IPS-20b (cell line): ENCODE measurements around the gene TP73.

Source experiments
- H3K27ac ChIP-seq: one replicate; pipeline ENCODE4 v1.5.1; 2013; ENCODE audit warnings: low read length
- H3K27me3 ChIP-seq: 2 replicates; pipeline ENCODE4 v1.6.1; 2013; ENCODE audit warnings: mild to moderate bottlenecking, low read length, inconsistent platforms; ENCODE audit not compliant: insufficient read depth
- H3K36me3 ChIP-seq: 2 replicates; pipeline ENCODE4 v1.6.1; 2013; ENCODE audit warnings: low read depth, mild to moderate bottlenecking, inconsistent platforms, low read length, moderate library complexity; ENCODE audit not compliant: insufficient read depth
- H3K4me1 ChIP-seq: 2 replicates; pipeline ENCODE4 v1.6.1; 2013; ENCODE audit warnings: mild to moderate bottlenecking, control low read depth, inconsistent platforms, low read length, moderate library complexity; ENCODE audit not compliant: insufficient read depth
- H3K4me3 ChIP-seq: 2 replicates; pipeline ENCODE4 v1.5.1; 2013; ENCODE audit warnings: mild to moderate bottlenecking, low read length, inconsistent platforms
- H3K9ac ChIP-seq: 2 replicates; pipeline ENCODE4 v1.6.1; 2013; ENCODE audit warnings: low read depth, mild to moderate bottlenecking, inconsistent platforms, low read length, moderate library complexity
- H3K9me3 ChIP-seq: 2 replicates; pipeline ENCODE4 v1.6.1; 2013; ENCODE audit warnings: mild to moderate bottlenecking, low read depth, low read length, inconsistent platforms; ENCODE audit not compliant: insufficient read depth

Gene TP73

GRCh38 chr1:3651026-3651929 is 1.0 kb upstream of the TP73 start:
- Histone ChIP-seq H3K9ac (no peak overlapping the region), H3K27ac (no peak overlapping the region), H3K36me3 (peaks cover 16% of the 10 kb centered on the region; the same call in 1 of the 2 replicates), H3K4me1 (no peaks in the 10 kb centered on the region), H3K27me3 (peaks cover 67% of the 10 kb centered on the region), H3K4me3 (peak overlapping the region; percentile 57), H3K9me3 (no peaks in the 10 kb centered on the region)

GRCh38 chr1:3652548-3653285 is 401 bp downstream of the TP73 start:
- no peak overlapping the region for H3K9ac ChIP-seq
- no peaks in the 10 kb centered on the region for H3K4me1 ChIP-seq
- H3K27ac ChIP-seq, result no peak overlapping the region
- H3K36me3 ChIP-seq, result 0 out of 2 replicates have a peak, but pooled peaks cover 2% of the 10 kb centered on the region
- no peaks in the 10 kb centered on the region for H3K9me3 ChIP-seq
- H3K27me3 ChIP-seq, result peaks cover 82% of the 10 kb centered on the region
- H3K4me3 ChIP-seq, result peak overlapping the region; percentile 57; the same call in 1 of the 2 replicates

- H3K4me3 ChIP-seq, result peak overlapping the region; percentile 57; the same call in 1 of the 2 replicates
- no peaks in the 10 kb centered on the region for H3K4me1 ChIP-seq
- peaks cover 85% of the 10 kb centered on the region for H3K27me3 ChIP-seq
- H3K9me3 ChIP-seq, result no peaks in the 10 kb centered on the region
- H3K27ac ChIP-seq, result no peak overlapping the region
- no peaks in the 10 kb centered on the region for H3K36me3 ChIP-seq
- no peak overlapping the region for H3K9ac ChIP-seq
These were observed 936 bp downstream of the TP73 start for GRCh38 chr1:3653286-3653618.

- H3K4me3 ChIP-seq, result no peak overlapping the region
- peaks cover 86% of the 10 kb centered on the region for H3K27me3 ChIP-seq
- H3K36me3 ChIP-seq, result no peaks in the 10 kb centered on the region
- no peaks in the 10 kb centered on the region for H3K9me3 ChIP-seq
- no peak overlapping the region for H3K9ac ChIP-seq
- no peak overlapping the region for H3K27ac ChIP-seq
- no peaks in the 10 kb centered on the region for H3K4me1 ChIP-seq
These were observed 2.4 kb downstream of the TP73 start for GRCh38 chr1:3654549-3655281.

GRCh38 chr1:3656450-3657095 is 4.3 kb downstream of the TP73 start:
- Histone ChIP-seq H3K9me3 (no peaks in the 10 kb centered on the region), H3K36me3 (no peaks in the 10 kb centered on the region), H3K4me1 (no peaks in the 10 kb centered on the region), H3K9ac (no peak overlapping the region), H3K27me3 (peaks cover 79% of the 10 kb centered on the region), H3K4me3 (no peak overlapping the region), H3K27ac (no peak overlapping the region)

GRCh38 chr1:3657096-3657475 is 4.8 kb downstream of the TP73 start:
- Histone ChIP-seq H3K27me3 (peaks cover 76% of the 10 kb centered on the region), H3K36me3 (no peaks in the 10 kb centered on the region), H3K9me3 (no peaks in the 10 kb centered on the region), H3K4me3 (no peak overlapping the region), H3K27ac (no peak overlapping the region), H3K4me1 (no peaks in the 10 kb centered on the region), H3K9ac (no peak overlapping the region)

- Histone ChIP-seq H3K9me3 (no peaks in the 10 kb centered on the region), H3K27ac (no peak overlapping the region), H3K36me3 (no peaks in the 10 kb centered on the region), H3K4me3 (no peak overlapping the region), H3K4me1 (no peaks in the 10 kb centered on the region), H3K9ac (no peak overlapping the region), H3K27me3 (peaks cover 74% of the 10 kb centered on the region)
These were observed 5.4 kb downstream of the TP73 start for GRCh38 chr1:3657578-3658230.

GRCh38 chr1:3658231-3658615 is 5.9 kb downstream of the TP73 start:
- H3K27me3 ChIP-seq, result peaks cover 69% of the 10 kb centered on the region
- no peaks in the 10 kb centered on the region for H3K4me1 ChIP-seq
- H3K27ac ChIP-seq, result no peak overlapping the region

GRCh38 chr1:3659093-3659492 is 6.8 kb downstream of the TP73 start:
- Histone ChIP-seq H3K4me3 (no peak overlapping the region), H3K9ac (no peak overlapping the region), H3K9me3 (no peaks in the 10 kb centered on the region), H3K27me3 (peaks cover 60% of the 10 kb centered on the region), H3K4me1 (no peaks in the 10 kb centered on the region), H3K27ac (no peak overlapping the region), H3K36me3 (no peaks in the 10 kb centered on the region)

More at GRCh38 chr1:3658231-3658615, 5.9 kb downstream of the TP73 start:
- H3K4me3 ChIP-seq, result no peak overlapping the region
- H3K36me3 ChIP-seq, result no peaks in the 10 kb centered on the region
- no peaks in the 10 kb centered on the region for H3K9me3 ChIP-seq
- H3K9ac ChIP-seq, result no peak overlapping the region

GRCh38 chr1:3660704-3661103 is 8.4 kb downstream of the TP73 start:
- Histone ChIP-seq H3K27me3 (peaks cover 44% of the 10 kb centered on the region), H3K9me3 (no peaks in the 10 kb centered on the region), H3K4me3 (no peak overlapping the region)

GRCh38 chr1:3661631-3662030 is 9.3 kb downstream of the TP73 start:
- H3K9me3 ChIP-seq, result no peaks in the 10 kb centered on the region
- H3K4me3 ChIP-seq, result no peak overlapping the region
- H3K36me3 ChIP-seq, result no peaks in the 10 kb centered on the region
- H3K4me1 ChIP-seq, result no peaks in the 10 kb centered on the region
- H3K9ac ChIP-seq, result no peak overlapping the region
- no peak overlapping the region for H3K27ac ChIP-seq
- H3K27me3 ChIP-seq, result peaks cover 35% of the 10 kb centered on the region

More at GRCh38 chr1:3660704-3661103, 8.4 kb downstream of the TP73 start:
- Histone ChIP-seq H3K9ac (no peak overlapping the region), H3K27ac (no peak overlapping the region), H3K4me1 (no peaks in the 10 kb centered on the region), H3K36me3 (no peaks in the 10 kb centered on the region)
